HepG2 (cell line): ENCODE results near the gene CCT8. TPM values are rescaled to one million over a fixed set of nuclear protein-coding genes. Genes with fewer than 3 reads are reported as not detected.

Experiments used
- CENPX ChIP-seq: sonication (generic); formaldehyde crosslinking; IDR thresholded peaks from 2 replicates; pipeline ENCODE4 v1.9.0; 2021; ENCODE audit warnings: mild to moderate bottlenecking, missing genetic modification reagents, moderate library complexity
- CTCF ChIP-seq: sonication (generic); formaldehyde crosslinking; IDR thresholded peaks from 2 replicates; pipeline ENCODE4 v1.5.0; 2020; ENCODE audit warnings: mild to moderate bottlenecking, missing genetic modification reagents, moderate library complexity
- FIP1L1 ChIP-seq: fragments of 200-400 bp; formaldehyde crosslinking; IDR thresholded peaks from 2 replicates; pipeline ENCODE4 v1.6.1; 2018; ENCODE audit warnings: low read depth, mild to moderate bottlenecking, low read length, moderate library complexity, borderline replicate concordance; ENCODE audit not compliant: insufficient read depth
- GFI1 ChIP-seq: sonication (generic); formaldehyde crosslinking; IDR thresholded peaks from 2 replicates; pipeline ENCODE4 v1.5.0; 2020; ENCODE audit warnings: missing genetic modification reagents, mild to moderate bottlenecking, borderline replicate concordance
- HOXA5 ChIP-seq: sonication (generic); formaldehyde crosslinking; IDR thresholded peaks from 2 replicates; pipeline ENCODE4 v1.4.0; 2020; ENCODE audit warnings: missing genetic modification reagents
- NFE2 ChIP-seq: sonication (generic); formaldehyde crosslinking; IDR thresholded peaks from 2 replicates; pipeline ENCODE4 v1.4.0; 2020; ENCODE audit warnings: missing genetic modification reagents
- REXO4 ChIP-seq: sonication (generic); formaldehyde crosslinking; IDR thresholded peaks from 2 replicates; pipeline ENCODE4 v1.8.0; 2022; ENCODE audit warnings: missing genetic modification reagents, mild to moderate bottlenecking, borderline replicate concordance
- RXRB ChIP-seq: IDR thresholded peaks from 2 replicates; pipeline ENCODE4 v1.6.1; 2016; ENCODE audit warnings: borderline replicate concordance, missing genetic modification reagents, missing compliant biosample characterization
- SAP130 ChIP-seq: IDR thresholded peaks from 2 replicates; pipeline ENCODE4 v1.6.1; 2016; ENCODE audit warnings: low read depth
- SMARCE1 ChIP-seq: fragments of 450-650 bp; IDR thresholded peaks from 2 replicates; pipeline ENCODE4 v1.6.1; 2017; ENCODE audit warnings: borderline replicate concordance
- SMYD3 ChIP-seq: sonication (generic); formaldehyde crosslinking; IDR thresholded peaks from 2 replicates; pipeline ENCODE4 v1.8.1; 2023; ENCODE audit warnings: mild to moderate bottlenecking, missing genetic modification reagents
- ZBTB4 ChIP-seq: sonication (generic); formaldehyde crosslinking; IDR thresholded peaks from 2 replicates; pipeline ENCODE4 v1.4.0; 2020; ENCODE audit warnings: missing genetic modification reagents, mild to moderate bottlenecking, borderline replicate concordance
- ZMYM4 ChIP-seq: sonication (generic); formaldehyde crosslinking; IDR thresholded peaks from 2 replicates; pipeline ENCODE4 v1.8.1; 2023; ENCODE audit warnings: mild to moderate bottlenecking, missing genetic modification reagents
- ZNF317 ChIP-seq: sonication (generic); formaldehyde crosslinking; IDR thresholded peaks from 2 replicates; pipeline ENCODE4 v1.5.0; 2020; ENCODE audit warnings: mild to moderate bottlenecking, missing genetic modification reagents
- ZNF329 ChIP-seq: sonication (generic); formaldehyde crosslinking; IDR thresholded peaks from 2 replicates; pipeline ENCODE4 v1.9.0; 2021; ENCODE audit warnings: low read depth, mild to moderate bottlenecking, missing genetic modification reagents
- ZNF598 ChIP-seq: sonication (generic); formaldehyde crosslinking; IDR thresholded peaks from 2 replicates; pipeline ENCODE4 v1.5.1; 2020; ENCODE audit warnings: mild to moderate bottlenecking, missing genetic modification reagents, borderline replicate concordance
- ZNF660 ChIP-seq: sonication (generic); formaldehyde crosslinking; IDR thresholded peaks from 2 replicates; pipeline ENCODE4 v1.5.1; 2020; ENCODE audit warnings: mild to moderate bottlenecking, low read depth, missing genetic modification reagents, borderline replicate concordance
- ZNF841 ChIP-seq: sonication (generic); formaldehyde crosslinking; IDR thresholded peaks from 2 replicates; pipeline ENCODE4 v1.8.1; 2023; ENCODE audit warnings: missing genetic modification reagents, borderline replicate concordance
- ZSCAN29 ChIP-seq: sonication (generic); formaldehyde crosslinking; conservative IDR thresholded peaks from 2 replicates; pipeline ENCODE4 v1.4.0; 2020; ENCODE audit warnings: mild to moderate bottlenecking, missing genetic modification reagents
- polyA plus RNA-seq, 8 experiments: library from polyadenylated mRNA; depleted of rRNA in 3 of 8; stranded (reverse) in 7 of 8; unstranded in 1 of 8; fragments of >200 nt; fragmentation: Illumina TruSeq in 4 of 8; extraction: Trizol in 4 of 8; gene quantifications; 2 replicates each; pipeline versions ENCODE4 v1.2.1 to v1.2.3, GENCODE V29; 2011 to 2016; ENCODE audit warnings: low read depth in 4 of 8, missing spikeins in 1 of 8, mixed read lengths in 1 of 8; ENCODE audit not compliant: insufficient read depth in 1 of 8
- total RNA-seq, 5 experiments: library from RNA; depleted of rRNA; stranded (reverse); fragments of >200 nt; fragmentation: Illumina TruSeq; extraction: Trizol; gene quantifications; 2 replicates each; pipeline ENCODE4 v1.2.3, GENCODE V29; 2016; ENCODE audit warnings: low read depth in 1 of 5
- TF ChIP-seq, protein P1 (sequence below): sonication (generic); formaldehyde crosslinking; IDR thresholded peaks from 2 replicates; pipeline ENCODE4 v1.4.0; 2020; ENCODE audit warnings: mild to moderate bottlenecking, missing genetic modification reagents

Gene CCT8
- total and polyA plus RNA-seq, 2 of the 13 experiments (the other 11 are each of a cell fraction or from before 2014, with no cell fraction given), result 127 to 325 TPM

GRCh38 chr21:29074007-29074376 is 544 bp upstream of the CCT8 start (continued):
- TF ChIP-seq, protein P1, sequence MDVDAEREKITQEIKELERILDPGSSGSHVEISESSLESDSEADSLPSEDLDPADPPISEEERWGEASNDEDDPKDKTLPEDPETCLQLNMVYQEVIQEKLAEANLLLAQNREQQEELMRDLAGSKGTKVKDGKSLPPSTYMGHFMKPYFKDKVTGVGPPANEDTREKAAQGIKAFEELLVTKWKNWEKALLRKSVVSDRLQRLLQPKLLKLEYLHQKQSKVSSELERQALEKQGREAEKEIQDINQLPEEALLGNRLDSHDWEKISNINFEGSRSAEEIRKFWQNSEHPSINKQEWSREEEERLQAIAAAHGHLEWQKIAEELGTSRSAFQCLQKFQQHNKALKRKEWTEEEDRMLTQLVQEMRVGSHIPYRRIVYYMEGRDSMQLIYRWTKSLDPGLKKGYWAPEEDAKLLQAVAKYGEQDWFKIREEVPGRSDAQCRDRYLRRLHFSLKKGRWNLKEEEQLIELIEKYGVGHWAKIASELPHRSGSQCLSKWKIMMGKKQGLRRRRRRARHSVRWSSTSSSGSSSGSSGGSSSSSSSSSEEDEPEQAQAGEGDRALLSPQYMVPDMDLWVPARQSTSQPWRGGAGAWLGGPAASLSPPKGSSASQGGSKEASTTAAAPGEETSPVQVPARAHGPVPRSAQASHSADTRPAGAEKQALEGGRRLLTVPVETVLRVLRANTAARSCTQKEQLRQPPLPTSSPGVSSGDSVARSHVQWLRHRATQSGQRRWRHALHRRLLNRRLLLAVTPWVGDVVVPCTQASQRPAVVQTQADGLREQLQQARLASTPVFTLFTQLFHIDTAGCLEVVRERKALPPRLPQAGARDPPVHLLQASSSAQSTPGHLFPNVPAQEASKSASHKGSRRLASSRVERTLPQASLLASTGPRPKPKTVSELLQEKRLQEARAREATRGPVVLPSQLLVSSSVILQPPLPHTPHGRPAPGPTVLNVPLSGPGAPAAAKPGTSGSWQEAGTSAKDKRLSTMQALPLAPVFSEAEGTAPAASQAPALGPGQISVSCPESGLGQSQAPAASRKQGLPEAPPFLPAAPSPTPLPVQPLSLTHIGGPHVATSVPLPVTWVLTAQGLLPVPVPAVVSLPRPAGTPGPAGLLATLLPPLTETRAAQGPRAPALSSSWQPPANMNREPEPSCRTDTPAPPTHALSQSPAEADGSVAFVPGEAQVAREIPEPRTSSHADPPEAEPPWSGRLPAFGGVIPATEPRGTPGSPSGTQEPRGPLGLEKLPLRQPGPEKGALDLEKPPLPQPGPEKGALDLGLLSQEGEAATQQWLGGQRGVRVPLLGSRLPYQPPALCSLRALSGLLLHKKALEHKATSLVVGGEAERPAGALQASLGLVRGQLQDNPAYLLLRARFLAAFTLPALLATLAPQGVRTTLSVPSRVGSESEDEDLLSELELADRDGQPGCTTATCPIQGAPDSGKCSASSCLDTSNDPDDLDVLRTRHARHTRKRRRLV (CRISPR knock-in tag), result no peak
- no peak for TF ChIP-seq ZMYM4 (CRISPR knock-in tag)
- no peak for TF ChIP-seq ZNF598 (CRISPR knock-in tag)
- TF ChIP-seq FIP1L1, result no peak
- 0 out of 2 replicates have a peak, but pooled peaks have one; percentile 5 for TF ChIP-seq CTCF
- no peak for TF ChIP-seq REXO4 (CRISPR knock-in tag)
- TF ChIP-seq ZBTB4, result no peak
- no peak for TF ChIP-seq ZNF841 (CRISPR knock-in tag)
- no peak for TF ChIP-seq ZNF329 (CRISPR knock-in tag)
- no peak; the same call in 1 of the 2 replicates for TF ChIP-seq ZNF317
- no peak for TF ChIP-seq SAP130 (CRISPR knock-in tag)
- TF ChIP-seq GFI1 (CRISPR knock-in tag), result no peak
- no peak for TF ChIP-seq CENPX
- no peak for TF ChIP-seq ZSCAN29 (CRISPR knock-in tag)
- no peak for TF ChIP-seq ZNF660 (CRISPR knock-in tag)
- no peak for TF ChIP-seq SMYD3 (CRISPR knock-in tag)
- no peak for TF ChIP-seq NFE2 (CRISPR knock-in tag)
- TF ChIP-seq HOXA5 (CRISPR knock-in tag), result no peak
- no peak for TF ChIP-seq RXRB (CRISPR knock-in tag)
- no peak for TF ChIP-seq SMARCE1
